Spleen (tissue), 11 donors: ENCODE results near the gene MAGI3. TPM values are rescaled to one million over a fixed set of nuclear protein-coding genes. Genes with fewer than 3 reads are reported as not detected.

Experiments used
- DNase-seq: peaks from one replicate; pipeline ENCODE4 v3.0.0-alpha.2; 2020
- H3K27ac ChIP-seq, 8 donors: fragments of 200-600 bp; sonication (generic) in 7 of 8; 1 replicate in 4 of 8; 2 replicates in 4 of 8; pipeline versions ENCODE4 v1.5.0 to v1.8.0; 2016 to 2021; ENCODE audit warnings: inconsistent platforms in 4 of 8, mild to moderate bottlenecking in 4 of 8, moderate library complexity in 1 of 8
- H3K27me3 ChIP-seq, 7 donors: fragments of 200-600 bp; sonication (generic) in 6 of 7; replicated peaks in 1 of 7; 1 replicate in 4 of 7; 2 replicates in 3 of 7; pipeline versions ENCODE4 v1.5.0 to v1.8.0; 2016 to 2021; ENCODE audit warnings: inconsistent platforms in 3 of 7, mild to moderate bottlenecking in 1 of 7
- H3K36me3 ChIP-seq, 6 donors: fragments of 200-600 bp; sonication (generic) in 5 of 6; 1 replicate in 4 of 6; 2 replicates in 2 of 6; pipeline versions ENCODE4 v1.5.0 to v1.8.0; 2016 to 2021; ENCODE audit warnings: inconsistent platforms in 2 of 6
- H3K4me1 ChIP-seq, 6 donors: fragments of 200-600 bp; sonication (generic) in 5 of 6; 1 replicate in 3 of 6; 2 replicates in 3 of 6; pipeline versions ENCODE4 v1.5.0 to v1.8.0; 2016 to 2021; ENCODE audit warnings: inconsistent platforms in 3 of 6
- H3K4me3 ChIP-seq, 8 donors: fragments of 200-600 bp; sonication (generic) in 7 of 8; 1 replicate in 4 of 8; 2 replicates in 4 of 8; pipeline versions ENCODE4 v1.5.0 to v1.8.0; 2016 to 2021; ENCODE audit warnings: inconsistent platforms in 4 of 8, mild to moderate bottlenecking in 4 of 8, moderate library complexity in 2 of 8
- H3K9me3 ChIP-seq, 8 donors: fragments of 200-600 bp; sonication (generic) in 7 of 8; 1 replicate in 4 of 8; 2 replicates in 4 of 8; pipeline versions ENCODE4 v1.5.0 to v1.8.0; 2016 to 2021; ENCODE audit warnings: inconsistent platforms in 4 of 8
- CTCF ChIP-seq, 11 experiments: fragments of 200-600 bp in 7 of 11; fragments of 450-650 bp in 4 of 11; sonication (generic) in 4 of 11; IDR thresholded peaks in 8 of 11; conservative IDR thresholded peaks in 3 of 11; 1 replicate in 7 of 11; 2 replicates in 4 of 11; pipeline versions ENCODE4 v1.4.0 to v1.8.0; 2016 to 2021; ENCODE audit warnings: antibody characterized with exemption in 11 of 11, inconsistent platforms in 4 of 11, mild to moderate bottlenecking in 1 of 11
- POLR2A ChIP-seq, 3 donors: fragments of 450-650 bp; IDR thresholded peaks; one replicate each; pipeline ENCODE4 v1.5.1; 2017; ENCODE audit warnings: antibody characterized with exemption in 3 of 3, mild to moderate bottlenecking in 1 of 3
- POLR2AphosphoS5 ChIP-seq, 3 donors: sonication (generic); formaldehyde crosslinking; IDR thresholded peaks; one replicate each; pipeline ENCODE4 v1.5.1; 2017; ENCODE audit warnings: antibody characterized with exemption in 3 of 3
- WGBS, 5 donors: extraction: QIAGEN DNeasy Blood & Tissue Kit in 3 of 5; methylation state at CpG; one replicate each; pipeline versions ENCODE4 v1.1.5 to v1.1.7; 2013 to 2018; 5-methylcytosine and 5-hydroxymethylcytosine counted together
- intact Hi-C: fragments of 100-400 bp; cut with DNase I; formaldehyde crosslinking; loops from one replicate; pipeline ENCODE4 v1.15.0; 2023; ENCODE audit warnings: low total_unique reads
- polyA plus RNA-seq, 3 donors: library from polyadenylated mRNA; stranded (reverse); fragments of 200-250 nt; gene quantifications; one replicate each; pipeline ENCODE4 v1.2.1, GENCODE V29; 2013
- total RNA-seq, 7 donors: library from RNA; depleted of rRNA in 3 of 7; stranded (reverse); fragments of >200 nt in 3 of 7; fragmentation: NEBNext Ultra II Directional in 4 of 7; extraction: Animal tissue kit (Norgen Biotek cat#: 25700) in 4 of 7; gene quantifications; one replicate each; pipeline versions ENCODE4 v1.1.0 to v1.2.1, GENCODE V29; 2016 to 2021
- donor health status: healthy with polysubstance abuse.
- donor health status: DM: no; HTN: no; CAD: no; lungs with moderate emphysema.
- donor health status: DM: no; HTN: no; CAD: no.
- donor health status: Bipolar disorder and iron deficiency.
- donor health status: healthy.
- donor health status: DM: no; HTN: no; CAD: no.
- donor health status: DM: yes; HTN: yes; CAD: no.

MAGI3 gene
- total and polyA plus RNA-seq, 10 donors: 0.74 to 16.3 (median 9.9) TPM

GRCh38 chr1:113511269-113511668 lies 121.0 kb downstream of the MAGI3 start:
- WGBS, 5 donors: 83 to 89% (median 88%) methylated on average over 2 of the region's 2 CpGs
- intact Hi-C loops: no loop called here

GRCh38 chr1:113515498-113515897 lies 125.2 kb downstream of the MAGI3 start:
- TF ChIP-seq POLR2A (IDR thresholded peaks at IDR 0.05): no peak
- no peak for TF ChIP-seq CTCF (IDR thresholded peaks at IDR 0.05 in 8 of 11, conservative IDR thresholded peaks at IDR 0.05 in 3 of 11)
- no peak for TF ChIP-seq POLR2AphosphoS5 (IDR thresholded peaks at IDR 0.05)
- DNase-seq: no peak
- no peak overlapping the region for H3K27ac ChIP-seq
- no peaks in the 10 kb centered on the region for H3K27me3 ChIP-seq
- H3K4me1 ChIP-seq: no peaks in the 10 kb centered on the region
- WGBS, 5 donors: 89 to 95% (median 93%) methylated on average over 1 of the region's 1 CpG
- peaks cover 0 to 24% (median 20%) of the 10 kb centered on the region in 8 donors for H3K9me3 ChIP-seq
- intact Hi-C loops: no loop called here
- H3K4me3 ChIP-seq: no peak overlapping the region
- H3K36me3 ChIP-seq: no peaks in the 10 kb centered on the region

More at GRCh38 chr1:113511269-113511668, 121.0 kb downstream of the MAGI3 start:
- no peak for DNase-seq
- H3K27me3 ChIP-seq: no peaks in the 10 kb centered on the region
- no peaks in the 10 kb centered on the region for H3K4me1 ChIP-seq
- H3K36me3 ChIP-seq: no peaks in the 10 kb centered on the region
- no peak for TF ChIP-seq CTCF (IDR thresholded peaks at IDR 0.05 in 8 of 11, conservative IDR thresholded peaks at IDR 0.05 in 3 of 11)
- no peak for TF ChIP-seq POLR2A (IDR thresholded peaks at IDR 0.05)
- no peak for TF ChIP-seq POLR2AphosphoS5 (IDR thresholded peaks at IDR 0.05)
- H3K9me3 ChIP-seq: peaks cover 0 to 27% (median 23%) of the 10 kb centered on the region in 8 donors
- H3K27ac ChIP-seq: no peak overlapping the region
- H3K4me3 ChIP-seq: no peak overlapping the region

- Histone ChIP-seq H3K27me3 (no peaks in the 10 kb centered on the region), H3K4me1 (no peaks in the 10 kb centered on the region), H3K27ac (no peak overlapping the region), H3K9me3 (peaks cover 0 to 5% (median 1%) of the 10 kb centered on the region in 8 donors), H3K4me3 (no peak overlapping the region), H3K36me3 (no peaks in the 10 kb centered on the region)
- intact Hi-C loops: no loop called here
- TF ChIP-seq CTCF (IDR thresholded peaks at IDR 0.05 in 8 of 11, conservative IDR thresholded peaks at IDR 0.05 in 3 of 11): no peak
- no peak for TF ChIP-seq POLR2AphosphoS5 (IDR thresholded peaks at IDR 0.05)
- TF ChIP-seq POLR2A (IDR thresholded peaks at IDR 0.05): no peak
- DNase-seq: no peak
Observed at GRCh38 chr1:113517346-113517745, 127.0 kb downstream of the MAGI3 start.

GRCh38 chr1:113517983-113518382 lies 127.7 kb downstream of the MAGI3 start:
- H3K4me3 ChIP-seq: no peak overlapping the region
- H3K36me3 ChIP-seq: no peaks in the 10 kb centered on the region
- intact Hi-C loops: no loop called here
- H3K9me3 ChIP-seq: peaks cover 0 to 8% (median 2%) of the 10 kb centered on the region in 8 donors
- H3K27ac ChIP-seq: no peak overlapping the region
- no peak for DNase-seq
- H3K27me3 ChIP-seq: no peaks in the 10 kb centered on the region
- TF ChIP-seq POLR2A (IDR thresholded peaks at IDR 0.05): no peak
- no peak for TF ChIP-seq POLR2AphosphoS5 (IDR thresholded peaks at IDR 0.05)
- no peak for TF ChIP-seq CTCF (IDR thresholded peaks at IDR 0.05 in 8 of 11, conservative IDR thresholded peaks at IDR 0.05 in 3 of 11)
- no peaks in the 10 kb centered on the region for H3K4me1 ChIP-seq
